ENCODE measurements around the gene OR2W3. TPM values are rescaled to one million over a fixed set of nuclear protein-coding genes. Genes with fewer than 3 reads are reported as not detected.

The OR2W3 gene
- total RNA-seq: not detected
- polyA plus RNA-seq: not detected

GRCh38 chr1:247895163-247895637, at the start of gene OR2W3:
TSS of gene OR2W3 (plus strand) at chr1:247895587. CDS start at chr1:247895587, 0 bp downstream.
- no peaks in the 10 kb centered on the region for H3K4me1 ChIP-seq (ENCODE audit: control insufficient read depth, insufficient read depth, low read length, poor library complexity, severe bottlenecking)
- H3K36me3 Mint-ChIP-seq: no peaks in the 10 kb centered on the region
- H3K27ac Mint-ChIP-seq: no peak within 1 kb of the TSS
- no peaks in the 10 kb centered on the region for H3K27me3 ChIP-seq (ENCODE audit: control insufficient read depth, insufficient read depth, low read length)
- no peaks in the 10 kb centered on the region for H3K4me1 Mint-ChIP-seq
- H3K36me3 ChIP-seq (ENCODE audit: control insufficient read depth, insufficient read depth, low read length): no peaks in the 10 kb centered on the region
- H3K4me3 ChIP-seq (ENCODE audit: low read depth, low read length): no peak within 1 kb of the TSS
- no peaks in the 10 kb centered on the region for H3K9me3 ChIP-seq (ENCODE audit: control insufficient read depth in 2 of 2, low read length in 2 of 2)
- peaks cover 0 to 6% (median 3%) of the 10 kb centered on the region in 7 donors for H3K9me3 Mint-ChIP-seq
- DNase-seq (no peak), ATAC-seq (ENCODE audit: low read depth in 2 of 2) (no peak)
- H3K27me3 Mint-ChIP-seq: no peaks in the 10 kb centered on the region
- H3K27ac ChIP-seq (ENCODE audit: insufficient read depth, low read length, poor library complexity, severe bottlenecking): no peak within 1 kb of the TSS
- H3K4me3 Mint-ChIP-seq: no peak within 1 kb of the TSS

DNA sequence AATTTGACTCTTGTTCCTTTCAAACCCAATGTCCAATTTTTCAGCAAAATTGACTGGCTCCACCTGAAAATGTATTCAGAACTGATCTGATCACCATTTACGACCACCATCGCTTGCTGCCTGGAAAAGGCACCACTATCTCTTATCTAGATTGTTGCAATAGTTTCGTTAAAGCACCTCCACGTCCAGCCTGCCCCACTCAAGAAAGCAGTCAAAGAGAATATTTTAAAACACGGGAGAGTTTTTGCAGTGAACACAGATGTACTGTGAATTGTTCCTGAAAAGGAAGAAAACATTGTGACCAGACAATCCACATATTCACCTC, 49.7 kb upstream of the OR2W3 start:
- no peaks in the 10 kb centered on the region for H3K27me3 Mint-ChIP-seq
- H3K4me3 ChIP-seq (ENCODE audit: low read depth, low read length): no peak overlapping the region
- DNase-seq (no peak), ATAC-seq (ENCODE audit: low read depth in 2 of 2) (no peak)
- H3K4me1 Mint-ChIP-seq: peaks cover 0 to 2% (median 0%) of the 10 kb centered on the region in 4 donors
- H3K4me1 ChIP-seq (ENCODE audit: control insufficient read depth, insufficient read depth, low read length, poor library complexity, severe bottlenecking): no peaks in the 10 kb centered on the region
- H3K27me3 ChIP-seq (ENCODE audit: control insufficient read depth, insufficient read depth, low read length): no peaks in the 10 kb centered on the region
- peaks cover 0 to 4% (median 0%) of the 10 kb centered on the region in 7 donors for H3K9me3 Mint-ChIP-seq
- H3K9me3 ChIP-seq (ENCODE audit: control insufficient read depth in 2 of 2, low read length in 2 of 2): no peaks in the 10 kb centered on the region
- no peaks in the 10 kb centered on the region for H3K36me3 Mint-ChIP-seq
- no peaks in the 10 kb centered on the region for H3K36me3 ChIP-seq (ENCODE audit: control insufficient read depth, insufficient read depth, low read length)
- no peak overlapping the region for H3K27ac Mint-ChIP-seq
- H3K27ac ChIP-seq (ENCODE audit: insufficient read depth, low read length, poor library complexity, severe bottlenecking): no peak overlapping the region
- H3K4me3 Mint-ChIP-seq: no peak overlapping the region

DNA sequence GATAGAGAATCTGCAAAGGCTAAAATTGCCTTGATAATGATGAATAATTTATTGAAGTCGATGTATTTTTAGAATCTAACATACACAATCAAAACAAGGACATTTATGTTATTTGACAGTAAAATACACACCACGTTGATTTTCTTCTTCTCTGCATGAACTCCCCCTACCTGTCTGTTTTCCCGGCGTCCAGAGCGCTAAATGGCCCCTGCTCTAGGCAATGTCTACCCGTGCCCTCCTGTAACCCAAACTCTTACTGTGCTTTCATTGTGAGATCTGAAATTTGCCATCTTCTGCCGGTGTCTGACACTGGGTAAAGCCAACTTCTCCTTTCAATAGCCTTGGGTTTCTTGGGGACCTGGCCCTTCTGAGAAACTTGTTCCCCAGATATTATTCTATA, 47.0 kb upstream of the OR2W3 start:
- no peaks in the 10 kb centered on the region for H3K4me1 ChIP-seq (ENCODE audit: control insufficient read depth, insufficient read depth, low read length, poor library complexity, severe bottlenecking)
- H3K9me3 ChIP-seq (ENCODE audit: control insufficient read depth in 2 of 2, low read length in 2 of 2): no peaks in the 10 kb centered on the region
- Mint-ChIP-seq H3K27ac (no peak overlapping the region), H3K4me3 (peak overlapping the region in 1 of 4 donors; percentile 34), H3K9me3 (no peaks in the 10 kb centered on the region), H3K27me3 (no peaks in the 10 kb centered on the region), H3K4me1 (no peaks in the 10 kb centered on the region), H3K36me3 (no peaks in the 10 kb centered on the region)
- no peaks in the 10 kb centered on the region for H3K36me3 ChIP-seq (ENCODE audit: control insufficient read depth, insufficient read depth, low read length)
- DNase-seq: no peak
- no peaks in the 10 kb centered on the region for H3K27me3 ChIP-seq (ENCODE audit: control insufficient read depth, insufficient read depth, low read length)
- H3K27ac ChIP-seq (ENCODE audit: insufficient read depth, low read length, poor library complexity, severe bottlenecking): no peak overlapping the region
- no peak overlapping the region for H3K4me3 ChIP-seq (ENCODE audit: low read depth, low read length)
- ATAC-seq (ENCODE audit: low read depth in 2 of 2): no peak

- no peaks in the 10 kb centered on the region for H3K27me3 Mint-ChIP-seq
- H3K36me3 ChIP-seq (ENCODE audit: control insufficient read depth, insufficient read depth, low read length): no peaks in the 10 kb centered on the region
- no peak for ATAC-seq (ENCODE audit: low read depth in 2 of 2)
- no peaks in the 10 kb centered on the region for H3K4me1 ChIP-seq (ENCODE audit: control insufficient read depth, insufficient read depth, low read length, poor library complexity, severe bottlenecking)
- no peaks in the 10 kb centered on the region for H3K36me3 Mint-ChIP-seq
- no peaks in the 10 kb centered on the region for H3K4me1 Mint-ChIP-seq
- H3K9me3 Mint-ChIP-seq: no peaks in the 10 kb centered on the region
- no peaks in the 10 kb centered on the region for H3K27me3 ChIP-seq (ENCODE audit: control insufficient read depth, insufficient read depth, low read length)
- no peak for DNase-seq
- no peak overlapping the region for H3K4me3 Mint-ChIP-seq
- no peak overlapping the region for H3K4me3 ChIP-seq (ENCODE audit: low read depth, low read length)
- no peak overlapping the region for H3K27ac ChIP-seq (ENCODE audit: insufficient read depth, low read length, poor library complexity, severe bottlenecking)
- H3K9me3 ChIP-seq (ENCODE audit: control insufficient read depth in 2 of 2, low read length in 2 of 2): no peaks in the 10 kb centered on the region
- no peak overlapping the region for H3K27ac Mint-ChIP-seq
These were observed 45.8 kb upstream of the OR2W3 start for GRCh38 chr1:247849616-247850015.

GRCh38 chr1:247854899-247855545, 40.4 kb upstream of the OR2W3 start:
- Mint-ChIP-seq H3K36me3 (no peaks in the 10 kb centered on the region), H3K4me3 (no peak overlapping the region)

GRCh38 chr1:247855911-247856310, 39.5 kb upstream of the OR2W3 start:
- no peaks in the 10 kb centered on the region for H3K9me3 ChIP-seq (ENCODE audit: control insufficient read depth in 2 of 2, low read length in 2 of 2)
- ATAC-seq (ENCODE audit: low read depth in 2 of 2): no peak
- H3K27me3 ChIP-seq (ENCODE audit: control insufficient read depth, insufficient read depth, low read length): peaks cover 7% of the 10 kb centered on the region
- Mint-ChIP-seq H3K4me3 (no peak overlapping the region), H3K36me3 (no peaks in the 10 kb centered on the region), H3K27me3 (peaks cover 25% of the 10 kb centered on the region), H3K27ac (no peak overlapping the region), H3K9me3 (peaks cover 0 to 3% (median 0%) of the 10 kb centered on the region in 7 donors), H3K4me1 (peaks cover 0 to 10% (median 5%) of the 10 kb centered on the region in 4 donors)
- H3K36me3 ChIP-seq (ENCODE audit: control insufficient read depth, insufficient read depth, low read length): no peaks in the 10 kb centered on the region
- H3K4me3 ChIP-seq (ENCODE audit: low read depth, low read length): no peak overlapping the region
- no peaks in the 10 kb centered on the region for H3K4me1 ChIP-seq (ENCODE audit: control insufficient read depth, insufficient read depth, low read length, poor library complexity, severe bottlenecking)
- no peak overlapping the region for H3K27ac ChIP-seq (ENCODE audit: insufficient read depth, low read length, poor library complexity, severe bottlenecking)
- DNase-seq: no peak

More at GRCh38 chr1:247854899-247855545, 40.4 kb upstream of the OR2W3 start:
- no peaks in the 10 kb centered on the region for H3K36me3 ChIP-seq (ENCODE audit: control insufficient read depth, insufficient read depth, low read length)
- DNase-seq: no peak
- H3K27me3 ChIP-seq (ENCODE audit: control insufficient read depth, insufficient read depth, low read length): peaks cover 7% of the 10 kb centered on the region
- no peaks in the 10 kb centered on the region for H3K9me3 ChIP-seq (ENCODE audit: control insufficient read depth in 2 of 2, low read length in 2 of 2)
- peaks cover 0 to 10% (median 5%) of the 10 kb centered on the region in 4 donors for H3K4me1 Mint-ChIP-seq
- H3K27me3 Mint-ChIP-seq: peaks cover 21% of the 10 kb centered on the region
- H3K4me1 ChIP-seq (ENCODE audit: control insufficient read depth, insufficient read depth, low read length, poor library complexity, severe bottlenecking): no peaks in the 10 kb centered on the region
- H3K27ac ChIP-seq (ENCODE audit: insufficient read depth, low read length, poor library complexity, severe bottlenecking): no peak overlapping the region
- peaks cover 0 to 3% (median 0%) of the 10 kb centered on the region in 7 donors for H3K9me3 Mint-ChIP-seq
- no peak for ATAC-seq (ENCODE audit: low read depth in 2 of 2)
- no peak overlapping the region for H3K4me3 ChIP-seq (ENCODE audit: low read depth, low read length)
- no peak overlapping the region for H3K27ac Mint-ChIP-seq

DNA sequence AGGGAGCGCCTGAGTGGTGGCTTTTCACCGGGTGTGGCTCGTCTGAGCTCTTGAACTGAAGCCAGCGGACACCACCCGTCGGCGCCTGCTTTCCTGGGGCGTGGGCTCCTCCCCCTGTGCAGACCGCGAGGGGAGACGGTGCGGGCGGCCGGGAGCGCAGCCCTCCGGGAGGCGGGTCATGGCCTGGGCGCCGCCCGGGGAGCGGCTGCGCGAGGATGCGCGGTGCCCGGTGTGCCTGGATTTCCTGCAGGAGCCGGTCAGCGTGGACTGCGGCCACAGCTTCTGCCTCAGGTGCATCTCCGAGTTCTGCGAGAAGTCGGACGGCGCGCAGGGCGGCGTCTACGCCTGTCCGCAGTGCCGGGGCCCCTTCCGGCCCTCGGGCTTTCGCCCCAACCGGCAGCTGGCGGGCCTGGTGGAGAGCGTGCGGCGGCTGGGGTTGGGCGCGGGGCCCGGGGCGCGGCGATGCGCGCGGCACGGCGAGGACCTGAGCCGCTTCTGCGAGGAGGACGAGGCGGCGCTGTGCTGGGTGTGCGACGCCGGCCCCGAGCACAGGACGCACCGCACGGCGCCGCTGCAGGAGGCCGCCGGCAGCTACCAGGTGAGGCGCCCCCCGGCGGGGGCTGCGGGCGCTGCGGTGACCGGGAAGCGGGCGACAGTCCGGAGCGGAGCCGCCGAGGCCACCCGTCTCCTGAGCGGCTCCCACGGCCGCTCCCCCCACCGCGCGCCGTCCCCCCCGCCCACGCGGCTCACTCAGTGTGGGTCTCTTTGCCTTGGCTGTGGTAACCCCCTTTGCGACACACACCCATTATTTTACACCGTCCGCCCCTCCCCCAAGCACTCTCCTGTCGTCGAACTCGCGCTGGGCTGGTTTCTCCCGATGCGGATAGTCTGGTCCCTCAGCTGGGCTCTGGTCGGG, 38.1 kb upstream of the OR2W3 start, which contains the start of gene TRIM58:
Gene TRIM58 (plus strand): TSS at position 119 of the 916 bp plus-strand sequence. CDS start 60 bp downstream, at position 179.
- Mint-ChIP-seq H3K9me3 (peaks cover 0 to 3% (median 0%) of the 10 kb centered on the region in 7 donors), H3K27ac (no peak within 1 kb of the TSS), H3K4me3 (peak within 1 kb of the TSS in 3 of 4 donors; percentile 51 to 78 (median 58)), H3K27me3 (peaks cover 27% of the 10 kb centered on the region), H3K36me3 (no peaks in the 10 kb centered on the region), H3K4me1 (peaks cover 0 to 10% (median 5%) of the 10 kb centered on the region in 4 donors)
- Histone ChIP-seq H3K4me1 (ENCODE audit: control insufficient read depth, insufficient read depth, low read length, poor library complexity, severe bottlenecking) (no peaks in the 10 kb centered on the region), H3K9me3 (ENCODE audit: control insufficient read depth in 2 of 2, low read length in 2 of 2) (no peaks in the 10 kb centered on the region), H3K27me3 (ENCODE audit: control insufficient read depth, insufficient read depth, low read length) (peaks cover 7% of the 10 kb centered on the region), H3K4me3 (ENCODE audit: low read depth, low read length) (no peak within 1 kb of the TSS), H3K27ac (ENCODE audit: insufficient read depth, low read length, poor library complexity, severe bottlenecking) (no peak within 1 kb of the TSS), H3K36me3 (ENCODE audit: control insufficient read depth, insufficient read depth, low read length) (no peaks in the 10 kb centered on the region)
- DNase-seq: peak in 1 of 3 donors; percentile 24
- ATAC-seq (ENCODE audit: low read depth in 2 of 2): peak in 1 of 2 donors; percentile 25

All from CD4-positive, CD25-positive, alpha-beta regulatory T cell (primary cell).